ENCODE measurements around the gene PSMB4.

Gene PSMB4

DNA sequence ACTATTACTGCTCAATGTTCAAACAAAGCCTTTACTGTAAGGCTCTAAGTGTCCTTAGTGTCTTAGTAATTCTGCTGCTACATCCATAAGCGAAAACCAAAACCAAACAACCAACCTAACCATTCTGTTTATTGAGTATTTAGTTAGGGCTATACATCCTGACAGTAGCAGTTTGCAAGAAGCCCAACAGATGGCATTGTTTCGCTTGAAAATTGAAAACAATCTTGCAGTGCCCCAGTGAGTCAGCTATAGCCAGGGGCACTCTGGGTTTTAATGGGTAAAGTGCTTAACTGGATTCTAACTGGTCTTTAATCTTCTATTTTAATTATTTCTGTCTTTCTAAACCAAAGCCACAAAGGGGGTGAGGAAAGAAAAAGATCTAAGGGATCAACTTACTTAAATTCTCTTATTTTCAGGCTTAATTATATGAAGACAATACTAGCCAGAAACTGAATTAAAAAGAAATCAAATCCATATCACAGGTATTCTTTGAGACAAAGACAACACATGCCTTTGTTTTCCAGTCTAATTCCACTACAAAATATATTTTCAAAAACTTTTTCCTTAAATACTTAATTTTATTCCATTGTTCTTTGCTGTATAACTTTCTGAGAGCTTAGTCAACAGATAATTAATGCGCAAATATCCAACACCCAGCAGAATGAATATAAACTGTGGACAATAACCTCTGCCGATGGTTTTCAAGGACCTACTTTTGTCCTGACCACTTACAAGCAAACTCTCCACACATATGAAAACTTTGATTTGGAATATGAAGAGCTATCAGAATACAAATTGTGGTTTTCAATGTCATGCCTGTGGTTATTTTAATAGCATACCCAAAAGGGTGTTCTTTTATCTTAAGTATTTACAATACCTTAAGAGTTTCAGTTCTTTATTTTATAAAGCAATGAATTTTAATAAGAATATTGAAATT, 44.7 kb downstream of the PSMB4 start:
- DNase-seq: peak; percentile 71

DNA sequence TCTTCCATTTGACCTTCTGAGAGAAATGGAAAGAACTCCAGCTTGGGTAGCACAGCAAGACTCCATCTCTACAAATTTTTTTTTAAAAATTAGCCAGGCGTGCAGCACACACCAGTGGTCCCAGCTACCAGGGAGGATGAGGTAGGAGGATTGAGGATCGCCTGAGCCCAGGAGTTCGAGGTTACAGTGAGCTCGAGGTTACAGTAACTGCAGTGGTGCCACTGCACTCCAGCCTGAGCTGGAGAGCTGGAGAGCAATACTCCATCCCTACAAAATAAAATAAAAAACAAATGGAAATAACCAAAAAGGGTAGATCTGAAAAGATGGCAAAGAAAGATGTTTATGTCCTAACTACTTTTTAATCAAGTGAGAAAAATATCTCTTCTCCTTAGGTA, 45.4 kb downstream of the PSMB4 start:
- no peak for DNase-seq

GRCh38 chr1:151447696-151448095, 48.3 kb downstream of the PSMB4 start:
- DNase-seq: no peak
